ENCODE results near the gene PHF12.
"Not testable (repeated sequence)": the region's sequence is repeated elsewhere in the genome, so short reads cannot be mapped to it uniquely, and the experiment has no call there.

The PHF12 gene

GRCh38 chr17:28904800-28905199, 46.5 kb downstream of the PHF12 start:
- DNase-seq (ENCODE audit: low read depth): peak; percentile 26
- no peak for TF ChIP-seq CTCF (IDR thresholded peaks at IDR 0.05; ENCODE audit: insufficient read depth, low read depth, low read length, missing control alignments)
- no peak overlapping the region for H3K4me3 ChIP-seq (ENCODE audit: low read length)

GRCh38 chr17:28903546-28903841, 47.8 kb downstream of the PHF12 start:
- DNase-seq (ENCODE audit: low read depth); H3K4me3 ChIP-seq (ENCODE audit: low read length): not testable (repeated sequence)

GRCh38 chr17:28902819-28903545, 48.3 kb downstream of the PHF12 start, which contains the start of gene DHRS13:
DHRS13 (minus strand) TSS chr17:28903079; CDS start chr17:28902944, 135 bp downstream.
- peak within 1 kb of the TSS; percentile 61 for H3K4me3 ChIP-seq (ENCODE audit: low read length)
- peak; percentile 62 for TF ChIP-seq CTCF (IDR thresholded peaks at IDR 0.05; ENCODE audit: insufficient read depth, low read depth, low read length, missing control alignments)
- peak; percentile 96 for DNase-seq (ENCODE audit: low read depth)

- DNase-seq (ENCODE audit: low read depth): peak; percentile 18
- TF ChIP-seq CTCF (IDR thresholded peaks at IDR 0.05; ENCODE audit: insufficient read depth, low read depth, low read length, missing control alignments): no peak
- peak overlapping the region; percentile 61 for H3K4me3 ChIP-seq (ENCODE audit: low read length)
Measured at GRCh38 chr17:28901866-28902818, 49.2 kb downstream of the PHF12 start.

- TF ChIP-seq CTCF (IDR thresholded peaks at IDR 0.05; ENCODE audit: insufficient read depth, low read depth, low read length, missing control alignments): no peak
- H3K4me3 ChIP-seq (ENCODE audit: low read length): no peak overlapping the region
Measured at GRCh38 chr17:28900986-28901726, 50.2 kb downstream of the PHF12 start.

GRCh38 chr17:28899212-28899815, 52.0 kb downstream of the PHF12 start:
- H3K4me3 ChIP-seq (ENCODE audit: low read length): no peak overlapping the region
- no peak for DNase-seq (ENCODE audit: low read depth)
- no peak for TF ChIP-seq CTCF (IDR thresholded peaks at IDR 0.05; ENCODE audit: insufficient read depth, low read depth, low read length, missing control alignments)

More at GRCh38 chr17:28900986-28901726, 50.2 kb downstream of the PHF12 start:
- no peak for DNase-seq (ENCODE audit: low read depth)
